ENCODE results near the gene HINT2. TPM values are rescaled to one million over a fixed set of nuclear protein-coding genes. Genes with fewer than 3 reads are reported as not detected.
A peak's percentile ranks its signal among the peaks of the same experiment; 100 is the strongest.

The HINT2 gene
- total RNA-seq, 1 donor: 13.8 TPM

- H3K4me3 ChIP-seq (ENCODE audit: low read depth, low read length): no peak overlapping the region
- no peak for TF ChIP-seq CTCF (IDR thresholded peaks at IDR 0.05; ENCODE audit: insufficient read depth, low read depth, low read length)
- DNase-seq (ENCODE audit: low read depth): no peak
These were observed 26.2 kb upstream of the HINT2 start for GRCh38 chr9:35840881-35841644.

DNA sequence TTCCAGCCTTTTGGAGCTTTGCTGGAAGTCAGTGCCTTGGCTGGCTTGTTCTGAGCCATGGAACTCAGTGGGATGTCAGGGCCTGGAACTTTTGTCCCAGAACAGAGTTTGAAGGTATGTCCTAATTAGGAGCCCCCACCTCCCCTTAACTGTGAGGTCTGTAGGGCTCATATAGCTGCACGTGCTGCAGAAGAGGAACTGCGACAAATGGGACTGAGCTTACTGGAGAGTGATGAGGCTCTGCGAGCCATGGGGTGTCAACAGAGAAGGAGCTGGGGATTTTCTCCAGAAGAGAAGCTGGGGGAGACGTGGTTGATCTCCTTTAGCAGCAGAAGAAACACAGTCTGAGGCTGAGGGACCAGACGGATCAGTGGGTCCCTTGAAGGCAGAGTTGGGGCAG, 25.1 kb upstream of the HINT2 start:
- no peak overlapping the region for H3K4me3 ChIP-seq (ENCODE audit: low read depth, low read length)
- DNase-seq (ENCODE audit: low read depth): no peak
- TF ChIP-seq CTCF (IDR thresholded peaks at IDR 0.05; ENCODE audit: insufficient read depth, low read depth, low read length): no peak

- no peak overlapping the region for H3K4me3 ChIP-seq (ENCODE audit: low read depth, low read length)
- TF ChIP-seq CTCF (IDR thresholded peaks at IDR 0.05; ENCODE audit: insufficient read depth, low read depth, low read length): no peak
- DNase-seq (ENCODE audit: low read depth): no peak
These were observed 21.8 kb upstream of the HINT2 start for GRCh38 chr9:35836595-35836994.

GRCh38 chr9:35835766-35836165, 20.9 kb upstream of the HINT2 start:
- TF ChIP-seq CTCF (IDR thresholded peaks at IDR 0.05; ENCODE audit: insufficient read depth, low read depth, low read length): no peak
- no peak overlapping the region for H3K4me3 ChIP-seq (ENCODE audit: low read depth, low read length)
- DNase-seq (ENCODE audit: low read depth): no peak

- TF ChIP-seq CTCF (IDR thresholded peaks at IDR 0.05; ENCODE audit: insufficient read depth, low read depth, low read length): peak; percentile 24
- H3K4me3 ChIP-seq (ENCODE audit: low read depth, low read length): no peak overlapping the region
- no peak for DNase-seq (ENCODE audit: low read depth)
These were observed 20.4 kb upstream of the HINT2 start for GRCh38 chr9:35835216-35835632.

DNA sequence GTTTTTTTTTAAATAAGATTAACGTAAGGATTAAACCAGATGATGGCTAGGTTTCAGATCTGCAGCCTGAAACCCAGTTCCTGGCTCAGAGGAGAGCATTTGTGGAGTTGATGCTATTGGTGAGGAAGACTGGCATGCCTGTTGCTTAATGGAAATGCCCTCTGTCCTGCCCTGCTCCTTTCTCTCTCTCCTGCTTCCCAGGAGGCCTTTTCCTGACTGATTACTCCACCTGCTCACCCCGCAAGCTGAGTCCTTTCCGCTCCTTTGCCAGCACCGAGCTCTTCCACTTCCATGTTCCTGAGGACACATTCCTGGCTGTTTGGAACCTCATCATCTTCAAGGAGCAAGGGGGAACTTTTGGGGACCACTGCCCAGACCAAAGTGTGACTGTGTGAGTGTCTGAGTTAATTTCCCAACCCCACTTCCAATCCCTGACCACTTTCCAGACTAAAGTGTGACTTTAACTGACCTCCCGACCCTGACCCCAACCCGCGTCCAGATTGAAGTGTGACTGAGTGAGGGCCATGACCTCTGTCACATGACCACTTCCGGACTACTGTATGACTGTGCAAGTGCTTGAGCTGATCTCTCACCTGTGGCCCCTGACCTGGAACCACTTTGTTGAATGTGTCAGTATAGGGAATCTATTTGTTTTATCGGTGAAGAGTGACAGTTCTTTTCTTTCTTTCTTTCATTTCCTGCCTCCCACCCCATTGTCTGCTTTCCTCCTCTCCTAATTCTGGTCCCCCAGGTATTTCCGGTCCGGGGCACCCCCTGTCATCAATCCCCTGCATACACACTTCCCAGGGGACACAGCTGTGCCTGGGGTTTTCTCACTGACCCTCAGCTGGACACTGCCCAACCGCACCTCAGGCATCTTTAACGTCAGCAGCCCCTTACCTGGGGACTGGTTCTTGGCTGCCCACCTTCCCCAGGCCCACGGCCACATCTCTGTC, 19.7 kb upstream of the HINT2 start:
- DNase-seq (ENCODE audit: low read depth): no peak
- TF ChIP-seq CTCF (IDR thresholded peaks at IDR 0.05; ENCODE audit: insufficient read depth, low read depth, low read length): no peak

More for the DNA sequence above, 19.7 kb upstream of the HINT2 start:
- no peak overlapping the region for H3K4me3 ChIP-seq (ENCODE audit: low read depth, low read length)

All from fibroblast of villous mesenchyme (primary cell).